Measurements from ENCODE around the gene NTRK2. TPM values are rescaled to one million over a fixed set of nuclear protein-coding genes. Genes with fewer than 3 reads are reported as not detected.

The NTRK2 gene
- total RNA-seq, 1 donor from 2014 or later: 4.6 TPM

DNA sequence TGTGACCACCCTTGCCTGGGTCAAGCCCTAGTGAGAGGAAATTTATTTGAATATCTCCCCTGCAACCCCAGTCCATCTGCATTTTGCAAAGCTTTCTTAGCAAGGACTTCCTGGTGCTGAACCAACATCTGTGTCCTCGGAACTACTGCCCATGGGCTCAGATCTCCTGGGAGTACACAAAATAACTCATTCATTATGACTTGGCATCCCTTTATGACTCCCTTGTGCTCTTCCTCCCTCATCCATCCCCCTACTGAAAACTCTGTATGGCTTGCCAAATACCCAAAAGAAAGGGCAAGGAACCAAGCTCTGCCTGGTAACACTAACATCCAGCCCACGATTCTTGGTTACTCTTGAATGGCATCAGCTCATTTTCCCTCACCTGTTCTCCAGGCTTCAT lies 368.5 kb downstream of the NTRK2 start:
- H2AFZ ChIP-seq (ENCODE audit: low read depth, low read length): no peak overlapping the region
- H3K27me3 Mint-ChIP-seq (ENCODE audit: low read depth, unreplicated experiment): no peaks in the 10 kb centered on the region
- H3K4me3 Mint-ChIP-seq (ENCODE audit: unreplicated experiment): no peak overlapping the region
- H3K79me2 ChIP-seq (ENCODE audit: insufficient read depth, low read length): no peaks in the 10 kb centered on the region
- no peak overlapping the region for H3K4me3 ChIP-seq (ENCODE audit: insufficient read depth, low read depth, low read length)
- no peaks in the 10 kb centered on the region for H3K4me1 ChIP-seq (ENCODE audit: insufficient read depth, low read length)
- no peaks in the 10 kb centered on the region for H4K20me1 ChIP-seq (ENCODE audit: insufficient read depth, low read length)
- no peak overlapping the region for H3K9ac ChIP-seq (ENCODE audit: low read length)
- peak overlapping the region; percentile 4 for H3K27ac Mint-ChIP-seq (ENCODE audit: unreplicated experiment)
- peaks cover 12% of the 10 kb centered on the region for H3K4me1 Mint-ChIP-seq (ENCODE audit: low read depth, unreplicated experiment)
- H3K27ac ChIP-seq (ENCODE audit: low read depth, low read length): no peak overlapping the region
- H3K9me3 ChIP-seq (ENCODE audit: insufficient read depth, low read depth, low read length): no peaks in the 10 kb centered on the region
- TF ChIP-seq, protein P1, sequence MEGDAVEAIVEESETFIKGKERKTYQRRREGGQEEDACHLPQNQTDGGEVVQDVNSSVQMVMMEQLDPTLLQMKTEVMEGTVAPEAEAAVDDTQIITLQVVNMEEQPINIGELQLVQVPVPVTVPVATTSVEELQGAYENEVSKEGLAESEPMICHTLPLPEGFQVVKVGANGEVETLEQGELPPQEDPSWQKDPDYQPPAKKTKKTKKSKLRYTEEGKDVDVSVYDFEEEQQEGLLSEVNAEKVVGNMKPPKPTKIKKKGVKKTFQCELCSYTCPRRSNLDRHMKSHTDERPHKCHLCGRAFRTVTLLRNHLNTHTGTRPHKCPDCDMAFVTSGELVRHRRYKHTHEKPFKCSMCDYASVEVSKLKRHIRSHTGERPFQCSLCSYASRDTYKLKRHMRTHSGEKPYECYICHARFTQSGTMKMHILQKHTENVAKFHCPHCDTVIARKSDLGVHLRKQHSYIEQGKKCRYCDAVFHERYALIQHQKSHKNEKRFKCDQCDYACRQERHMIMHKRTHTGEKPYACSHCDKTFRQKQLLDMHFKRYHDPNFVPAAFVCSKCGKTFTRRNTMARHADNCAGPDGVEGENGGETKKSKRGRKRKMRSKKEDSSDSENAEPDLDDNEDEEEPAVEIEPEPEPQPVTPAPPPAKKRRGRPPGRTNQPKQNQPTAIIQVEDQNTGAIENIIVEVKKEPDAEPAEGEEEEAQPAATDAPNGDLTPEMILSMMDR (IDR thresholded peaks at IDR 0.05; ENCODE audit: insufficient read depth, low read depth, low read length): no peak
- no peak for TF ChIP-seq EZH2 (IDR thresholded peaks at IDR 0.05; ENCODE audit: insufficient read depth, low read length)
- H3K9me3 Mint-ChIP-seq (ENCODE audit: unreplicated experiment): no peaks in the 10 kb centered on the region
- no peak overlapping the region for H3K4me2 ChIP-seq (ENCODE audit: low read length)
- DNase-seq (ENCODE audit: low read depth): no peak
- peaks cover 10% of the 10 kb centered on the region for H3K27me3 ChIP-seq (ENCODE audit: insufficient read depth, low read length)
- H3K36me3 Mint-ChIP-seq (ENCODE audit: low read depth, unreplicated experiment): no peaks in the 10 kb centered on the region
- H3K36me3 ChIP-seq (ENCODE audit: insufficient read depth, low read length): no peaks in the 10 kb centered on the region
- no peak for FAIRE-seq

DNA sequence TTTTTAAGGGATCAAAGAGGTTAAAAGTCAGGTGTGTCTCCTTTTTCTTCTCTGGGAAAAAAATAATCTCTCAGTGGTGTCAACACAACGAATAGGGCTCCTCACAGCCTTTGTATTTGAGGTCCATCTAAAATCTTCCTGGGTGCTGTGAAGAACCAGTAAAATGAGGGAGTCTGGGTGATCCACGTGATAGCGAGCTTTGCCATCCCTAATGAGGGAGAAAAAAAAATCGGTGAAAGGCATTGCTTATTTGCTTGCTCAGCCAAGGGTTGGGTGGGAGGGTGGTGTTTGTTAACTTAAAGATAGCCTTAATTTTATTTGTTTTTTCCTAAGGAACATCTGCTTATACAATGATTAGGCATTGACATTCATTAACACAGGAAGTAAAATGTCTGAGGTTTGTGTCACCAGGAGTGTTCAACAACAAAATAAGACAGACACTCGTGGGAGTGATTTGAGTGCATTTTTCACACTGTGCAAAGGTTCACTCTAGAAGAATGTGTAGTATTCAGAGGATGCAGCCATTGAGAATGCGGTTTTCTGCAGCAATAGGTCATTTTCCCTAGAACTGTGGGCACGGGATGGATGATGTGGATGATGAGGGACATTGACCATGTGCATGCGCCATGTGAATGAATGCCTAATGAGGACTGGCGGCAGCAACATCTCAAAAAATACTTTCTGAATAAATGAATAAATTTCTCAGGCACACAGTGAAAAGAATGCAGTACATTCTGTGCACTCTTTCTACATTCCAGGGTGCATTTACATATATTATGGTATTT lies 369.5 kb downstream of the NTRK2 start:
- Mint-ChIP-seq H3K9me3 (ENCODE audit: unreplicated experiment) (no peaks in the 10 kb centered on the region), H3K4me1 (ENCODE audit: low read depth, unreplicated experiment) (peaks cover 12% of the 10 kb centered on the region), H3K27ac (ENCODE audit: unreplicated experiment) (peak overlapping the region; percentile 88), H3K36me3 (ENCODE audit: low read depth, unreplicated experiment) (no peaks in the 10 kb centered on the region), H3K27me3 (ENCODE audit: low read depth, unreplicated experiment) (no peaks in the 10 kb centered on the region), H3K4me3 (ENCODE audit: unreplicated experiment) (no peak overlapping the region)
- no peak for FAIRE-seq
- H3K79me2 ChIP-seq (ENCODE audit: insufficient read depth, low read length): no peaks in the 10 kb centered on the region
- DNase-seq (ENCODE audit: low read depth): peak; percentile 73
- H3K27ac ChIP-seq (ENCODE audit: low read depth, low read length): no peak overlapping the region
- no peaks in the 10 kb centered on the region for H3K9me3 ChIP-seq (ENCODE audit: insufficient read depth, low read depth, low read length)
- H3K36me3 ChIP-seq (ENCODE audit: insufficient read depth, low read length): no peaks in the 10 kb centered on the region
- H3K27me3 ChIP-seq (ENCODE audit: insufficient read depth, low read length): peaks cover 10% of the 10 kb centered on the region
- no peak for TF ChIP-seq EZH2 (IDR thresholded peaks at IDR 0.05; ENCODE audit: insufficient read depth, low read length)
- TF ChIP-seq, protein P1 (IDR thresholded peaks at IDR 0.05; ENCODE audit: insufficient read depth, low read depth, low read length): no peak
- H3K4me2 ChIP-seq (ENCODE audit: low read length): no peak overlapping the region
- no peaks in the 10 kb centered on the region for H4K20me1 ChIP-seq (ENCODE audit: insufficient read depth, low read length)
- no peak overlapping the region for H2AFZ ChIP-seq (ENCODE audit: low read depth, low read length)
- H3K4me3 ChIP-seq (ENCODE audit: insufficient read depth, low read depth, low read length): no peak overlapping the region
- no peak overlapping the region for H3K9ac ChIP-seq (ENCODE audit: low read length)
- no peaks in the 10 kb centered on the region for H3K4me1 ChIP-seq (ENCODE audit: insufficient read depth, low read length)

DNA sequence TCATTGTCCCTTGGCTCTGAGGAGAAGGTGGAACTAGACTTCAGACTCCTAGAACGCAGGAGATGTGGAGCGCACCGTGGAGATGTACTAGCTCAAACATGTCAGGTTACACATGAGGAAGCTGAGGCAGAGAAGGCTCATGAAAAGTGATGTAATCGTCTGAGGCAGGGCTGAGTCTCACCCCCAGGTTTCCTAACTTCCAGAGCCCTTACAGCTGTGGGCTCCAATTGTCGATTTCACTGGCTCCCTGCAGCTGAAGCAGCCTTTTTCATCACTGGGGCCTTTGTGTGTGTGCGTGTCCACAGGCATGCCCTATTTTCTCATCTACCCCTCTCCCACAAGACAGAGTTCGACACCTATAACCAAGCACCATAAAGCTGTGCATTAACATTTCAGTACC lies 370.6 kb downstream of the NTRK2 start:
- Mint-ChIP-seq H3K4me1 (ENCODE audit: low read depth, unreplicated experiment) (peaks cover 6% of the 10 kb centered on the region), H3K9me3 (ENCODE audit: unreplicated experiment) (no peaks in the 10 kb centered on the region), H3K4me3 (ENCODE audit: unreplicated experiment) (no peak overlapping the region), H3K27me3 (ENCODE audit: low read depth, unreplicated experiment) (no peaks in the 10 kb centered on the region), H3K36me3 (ENCODE audit: low read depth, unreplicated experiment) (no peaks in the 10 kb centered on the region), H3K27ac (ENCODE audit: unreplicated experiment) (peak overlapping the region; percentile 88)
- DNase-seq (ENCODE audit: low read depth) (no peak), FAIRE-seq (no peak)
- no peak overlapping the region for H3K4me2 ChIP-seq (ENCODE audit: low read length)
- no peak overlapping the region for H3K27ac ChIP-seq (ENCODE audit: low read depth, low read length)
- H3K27me3 ChIP-seq (ENCODE audit: insufficient read depth, low read length): peaks cover 10% of the 10 kb centered on the region
- H3K9ac ChIP-seq (ENCODE audit: low read length): no peak overlapping the region
- TF ChIP-seq, protein P1 (IDR thresholded peaks at IDR 0.05; ENCODE audit: insufficient read depth, low read depth, low read length): no peak
- TF ChIP-seq EZH2 (IDR thresholded peaks at IDR 0.05; ENCODE audit: insufficient read depth, low read length): no peak
- H3K9me3 ChIP-seq (ENCODE audit: insufficient read depth, low read depth, low read length): no peaks in the 10 kb centered on the region
- no peak overlapping the region for H3K4me3 ChIP-seq (ENCODE audit: insufficient read depth, low read depth, low read length)
- H3K36me3 ChIP-seq (ENCODE audit: insufficient read depth, low read length): no peaks in the 10 kb centered on the region
- H2AFZ ChIP-seq (ENCODE audit: low read depth, low read length): no peak overlapping the region
- no peaks in the 10 kb centered on the region for H3K79me2 ChIP-seq (ENCODE audit: insufficient read depth, low read length)
- H4K20me1 ChIP-seq (ENCODE audit: insufficient read depth, low read length): no peaks in the 10 kb centered on the region
- no peaks in the 10 kb centered on the region for H3K4me1 ChIP-seq (ENCODE audit: insufficient read depth, low read length)
